Frontal cortex (tissue), 4 donors: ENCODE measurements around the gene EXOC6B. TPM values are rescaled to one million over a fixed set of nuclear protein-coding genes. Genes with fewer than 3 reads are reported as not detected.

Source experiments
- DNase-seq, 2 donors: peaks; one replicate each; pipeline ENCODE4 v3.0.0; 2012; ENCODE audit warnings: low spot score in 2 of 2
- FAIRE-seq: peaks from 2 replicates; lab custom pipeline; 2012; peaks lifted over from hg19 to GRCh38; lab: Jason Lieb, UNC
- total RNA-seq: library from RNA; depleted of rRNA; stranded (reverse); fragments of >200 nt; gene quantifications from one replicate; pipeline ENCODE4 v1.2.3, GENCODE V29; 2014
- donor health status: control.
- donor health status: control.
- donor health status: control.

EXOC6B gene
- total RNA-seq, 1 donor from 2014 or later: 232 TPM

DNA sequence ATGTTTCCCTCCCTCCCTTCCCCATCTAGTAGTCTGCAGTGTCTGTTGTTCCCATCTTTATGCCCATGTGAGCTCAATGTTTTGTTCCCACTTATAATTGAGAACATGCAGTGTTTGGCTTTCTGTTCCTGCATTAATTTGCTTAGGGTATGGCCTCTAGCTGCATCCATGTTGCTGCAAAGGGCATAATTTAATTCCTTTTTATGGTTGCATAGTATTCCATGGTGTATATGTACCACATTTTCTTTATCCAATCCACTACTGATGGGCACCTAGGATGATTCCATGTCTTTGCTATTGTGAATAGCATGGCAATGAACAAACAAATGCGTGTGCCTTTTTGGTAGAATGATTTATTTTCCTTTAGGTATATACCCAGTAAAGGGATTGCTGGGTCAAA, 617.6 kb downstream of the EXOC6B start:
- FAIRE-seq: no peak

DNA sequence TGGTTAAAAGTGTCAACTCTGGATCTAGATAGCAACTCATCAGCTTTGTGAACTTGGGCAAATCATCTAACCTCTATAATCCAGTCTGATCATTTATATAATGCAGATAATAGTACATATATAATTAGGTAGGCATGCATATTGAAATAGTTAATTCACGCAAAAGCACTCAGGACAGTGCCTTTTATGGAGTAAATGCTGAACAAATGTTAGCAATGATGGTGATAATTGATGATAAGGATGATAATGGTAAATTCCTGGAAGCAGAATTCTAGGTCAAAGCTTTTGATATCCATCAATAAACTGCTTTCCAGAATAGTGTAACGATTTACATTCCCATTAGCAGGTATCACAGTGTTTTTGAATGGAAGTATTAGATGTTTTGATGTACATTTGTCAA, 618.5 kb downstream of the EXOC6B start:
- FAIRE-seq: no peak
- no peak for DNase-seq

More for the DNA sequence above, 617.6 kb downstream of the EXOC6B start:
- DNase-seq: no peak

DNA sequence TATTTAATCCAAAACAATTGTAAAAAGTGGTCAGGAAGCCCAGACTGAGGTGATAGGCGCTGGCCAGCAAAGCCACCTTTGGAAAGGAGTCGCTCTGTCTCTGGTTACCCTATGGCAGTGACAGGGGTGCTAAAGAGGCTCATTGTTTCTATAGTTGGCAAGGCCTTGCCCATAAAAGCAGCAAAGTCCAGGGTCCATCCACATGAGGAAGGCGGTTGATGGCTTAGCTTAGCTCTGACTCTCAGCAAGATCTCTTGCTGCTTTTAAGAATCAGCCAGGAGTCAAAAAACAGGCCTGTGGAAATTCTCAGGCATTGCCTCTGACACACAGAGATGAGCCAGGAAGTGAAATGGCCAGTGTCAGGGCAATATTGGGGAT, 620.3 kb downstream of the EXOC6B start:
- FAIRE-seq (no peak), DNase-seq (no peak)

DNA sequence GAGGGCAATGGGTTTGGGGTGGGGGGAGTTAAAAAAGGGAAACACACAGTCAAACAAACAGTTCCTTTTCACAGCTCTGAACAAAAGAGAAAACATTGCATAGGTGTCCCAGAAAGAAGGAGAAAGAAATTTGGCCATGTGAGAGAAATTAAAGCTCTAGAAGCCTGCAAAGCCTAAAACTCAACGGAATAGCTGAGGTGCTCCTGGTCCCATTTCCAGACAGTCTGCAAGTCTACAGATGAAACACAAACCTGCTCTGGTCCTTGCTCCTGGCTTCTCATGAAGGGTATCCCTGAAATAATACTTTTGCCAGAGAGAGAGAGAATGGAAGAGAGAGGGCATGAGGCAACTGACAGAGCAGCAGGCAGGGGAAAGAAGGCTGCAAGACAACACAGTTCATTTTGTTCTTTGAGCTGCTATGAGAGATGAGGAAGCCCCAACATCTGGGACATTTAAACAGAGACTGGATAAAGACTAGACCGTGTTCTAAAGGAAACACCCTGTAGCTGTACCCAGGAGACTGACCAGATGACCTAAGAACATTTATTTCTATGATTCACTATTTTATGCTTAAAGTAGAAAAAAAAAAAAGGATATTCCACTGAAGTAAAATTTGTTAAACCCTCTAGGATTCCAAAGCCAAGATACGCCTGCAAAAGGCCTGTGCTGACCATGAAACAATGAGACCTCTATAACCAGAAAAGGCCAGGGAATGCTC, 620.9 kb downstream of the EXOC6B start:
- FAIRE-seq (no peak), DNase-seq (no peak)

DNA sequence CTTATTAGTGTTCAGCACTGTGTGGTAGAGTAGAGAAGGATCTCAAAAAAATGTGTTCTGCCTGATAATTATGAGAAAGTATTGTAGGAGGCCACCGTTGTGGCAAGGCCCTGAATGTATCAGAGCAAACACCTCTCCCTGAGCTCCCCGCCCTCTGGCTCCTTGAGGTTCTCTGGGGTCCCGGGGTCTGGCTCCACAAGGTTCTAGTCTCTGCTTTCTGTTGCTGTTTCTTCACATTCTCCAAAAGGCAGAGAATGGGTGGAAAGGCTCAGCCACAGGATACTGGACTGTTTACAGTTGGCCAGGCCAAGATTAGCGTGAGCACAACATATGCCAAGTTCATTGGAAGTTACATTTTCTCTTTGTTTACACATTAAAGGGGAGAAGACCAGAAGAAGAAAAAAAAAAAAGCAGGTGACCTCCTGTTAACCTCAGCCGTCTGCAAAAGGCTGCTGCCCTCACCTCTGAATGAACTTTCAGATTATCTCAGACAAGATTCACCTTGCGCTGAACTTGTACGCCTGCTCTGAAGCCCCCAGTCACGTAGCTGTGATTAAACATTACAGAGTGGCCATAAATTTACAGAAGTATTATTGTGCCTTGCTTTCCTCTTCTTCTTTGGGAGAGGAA, 621.6 kb downstream of the EXOC6B start:
- DNase-seq (no peak), FAIRE-seq (no peak)

GRCh38 chr2:72198532-72199241, 627.1 kb downstream of the EXOC6B start:
- no peak for FAIRE-seq
- DNase-seq: no peak

DNA sequence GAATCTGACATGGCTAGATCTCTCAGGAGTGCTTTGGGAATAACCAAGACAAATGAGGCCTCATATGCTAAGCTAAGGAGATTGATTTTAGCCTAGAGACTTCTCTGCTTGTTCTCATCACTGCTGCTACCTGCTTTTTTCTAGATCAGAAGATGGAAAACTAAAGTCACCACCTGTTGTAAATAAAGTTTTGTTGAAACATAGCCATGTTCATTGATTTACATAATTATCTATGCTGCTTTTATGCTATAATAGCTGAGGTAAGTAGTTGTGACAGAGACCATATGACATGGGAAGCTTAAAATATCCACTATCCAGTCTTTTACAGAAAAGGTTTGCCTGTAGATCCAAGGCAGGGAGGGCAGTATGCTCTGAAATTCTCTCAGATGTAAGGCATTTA, 632.1 kb downstream of the EXOC6B start:
- FAIRE-seq (no peak), DNase-seq (no peak)

DNA sequence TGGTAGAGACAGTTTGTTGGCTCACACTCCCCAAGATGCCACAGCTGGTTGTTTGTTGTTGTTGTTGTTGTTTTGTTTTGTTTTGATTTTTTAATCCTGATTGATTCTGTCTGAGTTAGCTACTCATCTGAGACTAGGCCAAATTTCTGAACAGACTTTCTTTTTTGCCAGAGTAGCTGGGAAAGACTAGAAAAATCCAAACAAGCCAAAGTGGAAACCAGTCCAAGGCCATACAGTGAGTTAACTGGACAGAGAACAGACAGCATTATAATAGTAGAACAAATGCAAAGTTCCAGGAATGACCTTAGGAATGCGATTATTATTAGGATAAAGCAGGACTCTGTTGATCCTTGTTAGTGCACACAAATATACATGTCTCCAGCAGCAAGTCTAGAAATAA, 634.4 kb downstream of the EXOC6B start:
- FAIRE-seq (no peak), DNase-seq (no peak)

DNA sequence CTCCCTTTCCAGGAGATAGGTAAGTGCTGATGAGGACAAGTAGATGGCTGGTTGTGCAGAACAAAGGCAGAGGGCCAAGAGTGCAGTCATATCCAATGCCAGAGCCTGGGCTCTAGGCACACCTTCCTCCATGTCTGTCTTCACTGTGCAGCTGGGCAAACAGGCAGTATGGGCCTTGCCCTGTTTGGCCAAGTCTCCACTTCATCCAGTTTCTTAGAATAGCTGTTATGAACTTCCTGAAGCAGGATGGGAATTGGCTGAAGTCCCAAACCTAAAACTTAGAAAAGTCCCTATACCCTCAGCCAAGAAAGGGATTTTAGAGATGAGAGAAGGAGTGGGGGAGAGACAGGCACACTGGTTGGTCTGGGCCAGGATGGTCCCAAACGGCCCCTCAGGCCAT, 640.6 kb downstream of the EXOC6B start:
- FAIRE-seq: no peak
- no peak for DNase-seq

DNA sequence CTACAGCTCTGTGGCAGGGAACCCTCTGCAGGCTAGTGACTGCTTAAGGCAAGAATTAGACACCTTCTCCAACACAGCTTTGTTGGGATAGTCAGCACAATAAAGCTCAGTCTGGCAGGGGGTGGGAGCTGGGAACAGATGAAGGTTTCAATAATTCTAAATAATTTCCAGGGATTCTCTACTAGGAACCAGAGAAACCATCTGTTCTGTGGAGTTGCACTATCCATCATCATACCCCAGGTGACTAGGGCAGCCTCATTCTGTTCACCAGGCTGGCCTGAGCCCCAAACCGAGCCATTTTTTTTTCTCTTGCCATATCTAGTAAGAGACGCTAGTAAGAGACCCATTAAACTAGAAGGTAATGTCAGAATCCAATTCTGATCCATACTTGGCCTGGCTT, 642.4 kb downstream of the EXOC6B start:
- no peak for DNase-seq
- no peak for FAIRE-seq

DNA sequence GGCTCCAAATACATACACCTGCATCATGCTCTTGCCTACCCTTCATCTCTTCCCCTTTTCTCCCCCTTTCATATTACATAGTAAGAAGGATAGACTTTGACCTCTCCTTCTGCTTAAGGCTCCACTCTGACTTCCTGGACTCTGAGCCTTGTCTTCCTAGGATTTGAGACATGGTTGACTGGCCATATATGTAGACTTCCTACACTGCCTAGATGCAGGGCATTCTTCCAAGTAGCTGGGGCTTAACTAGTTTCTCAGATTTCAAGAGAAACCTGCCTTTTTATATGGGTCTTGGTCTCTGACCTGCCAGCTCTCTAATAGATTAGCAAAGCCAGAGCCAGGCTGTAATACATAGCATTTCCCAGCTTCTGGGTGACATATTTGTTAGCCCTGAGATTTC, 642.8 kb downstream of the EXOC6B start:
- DNase-seq: no peak
- FAIRE-seq: no peak

- FAIRE-seq: no peak
- DNase-seq: no peak
These were observed 643.3 kb downstream of the EXOC6B start for GRCh38 chr2:72182547-72182946.

- FAIRE-seq: no peak
These were observed 644.2 kb downstream of the EXOC6B start for GRCh38 chr2:72181616-72182015.

DNA sequence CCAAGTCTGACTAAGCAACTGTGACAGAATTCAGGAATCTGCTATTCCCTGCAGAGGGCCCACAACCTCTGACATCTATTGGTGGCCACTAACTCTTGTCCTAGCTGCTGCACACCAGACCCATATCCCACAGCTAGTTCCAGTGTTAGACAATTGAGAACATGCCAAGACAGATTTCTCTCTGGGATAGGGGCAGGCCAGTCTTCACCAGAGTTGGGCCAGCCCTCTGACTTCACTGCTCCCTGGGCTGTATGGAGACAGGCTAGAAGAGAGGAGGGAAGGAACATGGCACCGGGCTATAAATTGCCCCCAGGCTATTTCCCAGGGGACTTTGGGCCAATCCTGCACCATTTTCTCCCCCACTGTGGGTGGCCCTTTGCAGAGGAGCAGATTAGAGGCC, 645.5 kb downstream of the EXOC6B start:
- no peak for DNase-seq
- FAIRE-seq: no peak

More at GRCh38 chr2:72181616-72182015, 644.2 kb downstream of the EXOC6B start:
- DNase-seq: no peak

GRCh38 chr2:72178551-72178950, 647.3 kb downstream of the EXOC6B start:
- FAIRE-seq (no peak), DNase-seq (no peak)

DNA sequence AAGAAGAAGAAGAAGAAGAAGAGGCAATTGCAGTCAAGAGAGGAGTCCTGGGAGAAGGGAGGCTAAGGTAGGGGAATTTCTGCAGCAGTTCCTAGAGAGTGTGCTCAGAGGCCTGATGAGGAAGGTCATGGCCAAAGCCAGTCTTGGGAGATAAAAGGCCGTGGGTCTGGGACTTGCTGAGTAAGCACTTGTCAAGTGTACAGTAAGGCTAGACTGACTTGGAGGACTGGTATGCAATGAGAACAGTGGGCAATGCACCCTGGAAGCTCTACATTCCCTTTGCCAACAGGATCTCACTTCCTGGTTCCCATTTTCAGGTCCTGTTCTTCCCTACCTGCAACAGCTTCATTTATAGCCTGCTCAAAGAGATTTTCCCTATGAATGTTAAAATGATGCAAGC, 649.6 kb downstream of the EXOC6B start:
- FAIRE-seq (no peak), DNase-seq (no peak)

DNA sequence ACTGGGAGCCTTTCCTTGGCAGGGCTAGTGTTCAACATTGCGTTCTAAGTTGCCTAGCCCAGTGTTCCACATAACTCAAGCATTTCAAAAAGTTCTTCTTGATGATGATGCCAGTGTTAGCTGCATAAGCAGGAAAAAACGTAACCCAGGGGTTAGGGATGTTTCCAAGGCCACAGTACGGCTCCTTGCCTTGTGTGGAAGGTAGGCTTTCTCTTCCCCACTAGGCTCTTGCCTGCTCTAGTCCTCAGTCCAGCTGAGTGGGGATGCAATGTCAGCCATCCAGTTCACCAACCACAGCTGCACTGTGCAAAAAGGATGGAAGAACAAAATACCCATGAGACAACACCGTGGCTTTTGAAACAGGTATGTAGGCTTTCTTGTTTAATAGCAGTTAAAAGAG, 650.2 kb downstream of the EXOC6B start:
- FAIRE-seq (no peak), DNase-seq (no peak)

GRCh38 chr2:72173640-72174321, 652.1 kb downstream of the EXOC6B start:
- FAIRE-seq (no peak), DNase-seq (no peak)

- FAIRE-seq (no peak), DNase-seq (no peak)
These were observed 653.4 kb downstream of the EXOC6B start for GRCh38 chr2:72172478-72172877.

- FAIRE-seq (no peak), DNase-seq (no peak)
These were observed 659.6 kb downstream of the EXOC6B start for GRCh38 chr2:72166279-72166678.

DNA sequence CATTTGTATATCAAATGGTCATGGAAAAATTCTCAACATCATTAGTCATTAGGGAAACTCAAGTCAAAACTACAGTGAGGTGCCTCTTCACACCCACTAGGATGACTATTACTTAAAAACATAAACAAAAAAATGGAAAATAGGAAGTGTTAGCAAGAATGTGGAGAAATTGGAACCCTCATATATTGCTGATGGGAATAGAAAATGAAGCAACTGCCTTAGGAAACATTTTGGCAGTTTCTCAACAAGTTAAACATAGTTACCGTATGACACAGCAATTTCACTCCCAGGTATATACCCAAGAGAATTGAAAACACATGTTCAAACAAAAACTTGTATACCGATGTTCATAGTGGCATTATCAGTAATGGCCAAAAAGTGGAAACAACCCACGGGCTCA, 660.0 kb downstream of the EXOC6B start:
- DNase-seq (no peak), FAIRE-seq (no peak)
